HEK293 (cell line): ENCODE measurements around the gene DLG2.

ENCODE experiments used
- CTCF ChIA-PET: fragments of 350-600 bp; formaldehyde crosslinking; extraction: SDS; loops from one replicate; lab custom pipeline; 2021; ENCODE audit warnings: antibody characterized with exemption; lab: Yijun Ruan, JAX
- POLR2A ChIA-PET: fragments of 300-600 bp; formaldehyde crosslinking; extraction: SDS; loops from one replicate; lab custom pipeline; 2020; ENCODE audit warnings: antibody characterized with exemption, inconsistent platforms; lab: Yijun Ruan, JAX
- H3K27ac ChIP-seq: fragments of 200-500 bp; sonication (Bioruptor generic); 2 replicates; pipeline ENCODE4 v1.5.1; 2014; ENCODE audit warnings: low read depth, low read length, control low read depth, inconsistent platforms; ENCODE audit errors: extremely low read depth
- H3K36me3 ChIP-seq, 2 experiments: fragments of 200-500 bp in 1 of 2; sonication (Bioruptor generic) in 1 of 2; 1 replicate in 1 of 2; 2 replicates in 1 of 2; pipeline ENCODE4 v1.5.1; 2014 to 2017; ENCODE audit warnings: inconsistent platforms in 2 of 2, low read length in 2 of 2; ENCODE audit not compliant: control insufficient read depth in 2 of 2, insufficient read depth in 1 of 2
- H3K4me1 ChIP-seq: fragments of 200-500 bp; sonication (Bioruptor generic); 2 replicates; pipeline ENCODE4 v1.5.1; 2014; ENCODE audit warnings: mild to moderate bottlenecking, low read length, inconsistent platforms; ENCODE audit not compliant: control insufficient read depth, insufficient read depth
- H3K4me3 ChIP-seq: 2 replicates; pipeline ENCODE4 v1.5.1; 2011; ENCODE audit warnings: low read depth, mild to moderate bottlenecking, control low read depth, low read length, moderate library complexity
- H3K9me3 ChIP-seq: fragments of 200-500 bp; sonication (Bioruptor generic); 2 replicates; pipeline ENCODE4 v1.5.1; 2014; ENCODE audit warnings: low read depth, low read length, inconsistent platforms; ENCODE audit not compliant: control insufficient read depth, insufficient read depth
- FEZF1 ChIP-seq: fragments of 450-650 bp; formaldehyde crosslinking; IDR thresholded peaks from 2 replicates; pipeline ENCODE4 v1.5.1; 2016; ENCODE audit warnings: missing biosample characterization, missing genetic modification characterization
- GLIS1 ChIP-seq: fragments of 450-650 bp; formaldehyde crosslinking; IDR thresholded peaks from 2 replicates; pipeline ENCODE4 v1.5.1; 2016; ENCODE audit warnings: missing biosample characterization, missing genetic modification characterization
- SP3 ChIP-seq: fragments of 450-650 bp; formaldehyde crosslinking; IDR thresholded peaks from 2 replicates; pipeline ENCODE4 v1.5.1; 2016; ENCODE audit warnings: missing biosample characterization, missing genetic modification characterization
- ZBTB21 ChIP-seq: fragments of 450-650 bp; formaldehyde crosslinking; IDR thresholded peaks from 2 replicates; pipeline ENCODE4 v1.5.1; 2017; ENCODE audit warnings: missing biosample characterization, missing genetic modification characterization
- ZBTB7A ChIP-seq: fragments of 450-650 bp; formaldehyde crosslinking; IDR thresholded peaks from 2 replicates; pipeline ENCODE4 v1.5.1; 2016; ENCODE audit warnings: low read depth, missing biosample characterization, missing genetic modification characterization
- ZNF366 ChIP-seq: fragments of 450-650 bp; formaldehyde crosslinking; conservative IDR thresholded peaks from 2 replicates; pipeline ENCODE4 v1.5.1; 2016; ENCODE audit warnings: missing biosample characterization, missing genetic modification characterization
- ZNF571 ChIP-seq: fragments of 450-650 bp; formaldehyde crosslinking; IDR thresholded peaks from 2 replicates; pipeline ENCODE4 v1.5.0; 2017; ENCODE audit warnings: missing biosample characterization, missing genetic modification characterization
- ZNF623 ChIP-seq: fragments of 450-650 bp; formaldehyde crosslinking; IDR thresholded peaks from 2 replicates; pipeline ENCODE4 v1.5.1; 2016; ENCODE audit warnings: missing biosample characterization, missing genetic modification characterization
- ZNF747 ChIP-seq: fragments of 450-650 bp; formaldehyde crosslinking; IDR thresholded peaks from 2 replicates; pipeline ENCODE4 v1.5.1; 2016; ENCODE audit warnings: missing biosample characterization, missing genetic modification characterization
- ZNF791 ChIP-seq: fragments of 450-650 bp; formaldehyde crosslinking; IDR thresholded peaks from 2 replicates; pipeline ENCODE4 v1.5.1; 2016; ENCODE audit warnings: missing biosample characterization, missing genetic modification characterization
- TF ChIP-seq, protein P1 (sequence below): fragments of 450-650 bp; formaldehyde crosslinking; IDR thresholded peaks from 2 replicates; pipeline ENCODE4 v1.5.1; 2016; ENCODE audit warnings: missing biosample characterization, missing genetic modification characterization
- TF ChIP-seq, protein P2 (sequence below): fragments of 450-650 bp; formaldehyde crosslinking; IDR thresholded peaks from 2 replicates; pipeline ENCODE4 v1.5.1; 2016; ENCODE audit warnings: missing biosample characterization, missing genetic modification characterization
- TF ChIP-seq, protein P3 (sequence below): fragments of 450-650 bp; formaldehyde crosslinking; IDR thresholded peaks from 2 replicates; pipeline ENCODE4 v1.5.1; 2016; ENCODE audit warnings: missing biosample characterization, missing genetic modification characterization
- TF ChIP-seq, protein P4 (sequence below): fragments of 450-650 bp; formaldehyde crosslinking; IDR thresholded peaks from 2 replicates; pipeline ENCODE4 v1.5.1; 2017; ENCODE audit warnings: missing biosample characterization, missing genetic modification characterization
- TF ChIP-seq, protein P5 (sequence below): fragments of 450-650 bp; formaldehyde crosslinking; IDR thresholded peaks from 2 replicates; pipeline ENCODE4 v1.5.1; 2016; ENCODE audit warnings: missing biosample characterization, missing genetic modification characterization
- TF ChIP-seq, protein P6 (sequence below): fragments of 450-650 bp; formaldehyde crosslinking; IDR thresholded peaks from 2 replicates; pipeline ENCODE4 v1.5.1; 2016; ENCODE audit warnings: missing biosample characterization, missing genetic modification characterization, low read depth

The DLG2 gene

DNA sequence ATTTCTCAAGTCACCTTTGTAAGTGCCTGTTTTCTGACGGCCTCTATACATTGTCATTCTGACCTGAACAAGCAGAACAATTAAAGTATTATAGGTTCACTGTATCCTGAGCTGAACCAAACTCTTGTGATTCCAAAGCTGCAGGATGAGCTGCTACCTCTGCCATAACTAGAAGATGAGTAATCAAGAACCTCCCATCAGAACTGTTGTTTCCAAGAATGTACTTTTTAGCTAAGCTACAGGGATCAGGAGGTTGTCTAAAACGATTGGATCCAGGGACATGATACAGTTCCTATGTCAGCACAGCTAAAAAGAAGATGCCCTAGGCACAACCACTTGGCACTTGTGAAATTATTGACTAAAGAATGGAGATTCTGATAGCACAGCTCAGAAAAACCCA lies 2052.6 kb downstream of the DLG2 start:
- Histone ChIP-seq H3K9me3 (no peaks in the 10 kb centered on the region), H3K27ac (no peak overlapping the region), H3K4me1 (no peaks in the 10 kb centered on the region), H3K36me3 (no peaks in the 10 kb centered on the region), H3K4me3 (no peak overlapping the region)
- TF ChIP-seq ZNF623: no peak
- TF ChIP-seq ZNF791 (tag by site-specific recombination): no peak
- TF ChIP-seq, protein P1, sequence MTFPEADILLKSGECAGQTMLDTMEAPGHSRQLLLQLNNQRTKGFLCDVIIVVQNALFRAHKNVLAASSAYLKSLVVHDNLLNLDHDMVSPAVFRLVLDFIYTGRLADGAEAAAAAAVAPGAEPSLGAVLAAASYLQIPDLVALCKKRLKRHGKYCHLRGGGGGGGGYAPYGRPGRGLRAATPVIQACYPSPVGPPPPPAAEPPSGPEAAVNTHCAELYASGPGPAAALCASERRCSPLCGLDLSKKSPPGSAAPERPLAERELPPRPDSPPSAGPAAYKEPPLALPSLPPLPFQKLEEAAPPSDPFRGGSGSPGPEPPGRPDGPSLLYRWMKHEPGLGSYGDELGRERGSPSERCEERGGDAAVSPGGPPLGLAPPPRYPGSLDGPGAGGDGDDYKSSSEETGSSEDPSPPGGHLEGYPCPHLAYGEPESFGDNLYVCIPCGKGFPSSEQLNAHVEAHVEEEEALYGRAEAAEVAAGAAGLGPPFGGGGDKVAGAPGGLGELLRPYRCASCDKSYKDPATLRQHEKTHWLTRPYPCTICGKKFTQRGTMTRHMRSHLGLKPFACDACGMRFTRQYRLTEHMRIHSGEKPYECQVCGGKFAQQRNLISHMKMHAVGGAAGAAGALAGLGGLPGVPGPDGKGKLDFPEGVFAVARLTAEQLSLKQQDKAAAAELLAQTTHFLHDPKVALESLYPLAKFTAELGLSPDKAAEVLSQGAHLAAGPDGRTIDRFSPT (tag by site-specific recombination): no peak
- TF ChIP-seq ZBTB7A (tag by site-specific recombination): no peak
- no peak for TF ChIP-seq ZNF571 (tag by site-specific recombination)
- no peak for TF ChIP-seq GLIS1 (tag by site-specific recombination)
- TF ChIP-seq, protein P2, sequence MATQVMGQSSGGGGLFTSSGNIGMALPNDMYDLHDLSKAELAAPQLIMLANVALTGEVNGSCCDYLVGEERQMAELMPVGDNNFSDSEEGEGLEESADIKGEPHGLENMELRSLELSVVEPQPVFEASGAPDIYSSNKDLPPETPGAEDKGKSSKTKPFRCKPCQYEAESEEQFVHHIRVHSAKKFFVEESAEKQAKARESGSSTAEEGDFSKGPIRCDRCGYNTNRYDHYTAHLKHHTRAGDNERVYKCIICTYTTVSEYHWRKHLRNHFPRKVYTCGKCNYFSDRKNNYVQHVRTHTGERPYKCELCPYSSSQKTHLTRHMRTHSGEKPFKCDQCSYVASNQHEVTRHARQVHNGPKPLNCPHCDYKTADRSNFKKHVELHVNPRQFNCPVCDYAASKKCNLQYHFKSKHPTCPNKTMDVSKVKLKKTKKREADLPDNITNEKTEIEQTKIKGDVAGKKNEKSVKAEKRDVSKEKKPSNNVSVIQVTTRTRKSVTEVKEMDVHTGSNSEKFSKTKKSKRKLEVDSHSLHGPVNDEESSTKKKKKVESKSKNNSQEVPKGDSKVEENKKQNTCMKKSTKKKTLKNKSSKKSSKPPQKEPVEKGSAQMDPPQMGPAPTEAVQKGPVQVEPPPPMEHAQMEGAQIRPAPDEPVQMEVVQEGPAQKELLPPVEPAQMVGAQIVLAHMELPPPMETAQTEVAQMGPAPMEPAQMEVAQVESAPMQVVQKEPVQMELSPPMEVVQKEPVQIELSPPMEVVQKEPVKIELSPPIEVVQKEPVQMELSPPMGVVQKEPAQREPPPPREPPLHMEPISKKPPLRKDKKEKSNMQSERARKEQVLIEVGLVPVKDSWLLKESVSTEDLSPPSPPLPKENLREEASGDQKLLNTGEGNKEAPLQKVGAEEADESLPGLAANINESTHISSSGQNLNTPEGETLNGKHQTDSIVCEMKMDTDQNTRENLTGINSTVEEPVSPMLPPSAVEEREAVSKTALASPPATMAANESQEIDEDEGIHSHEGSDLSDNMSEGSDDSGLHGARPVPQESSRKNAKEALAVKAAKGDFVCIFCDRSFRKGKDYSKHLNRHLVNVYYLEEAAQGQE: no peak
- TF ChIP-seq, protein P3, sequence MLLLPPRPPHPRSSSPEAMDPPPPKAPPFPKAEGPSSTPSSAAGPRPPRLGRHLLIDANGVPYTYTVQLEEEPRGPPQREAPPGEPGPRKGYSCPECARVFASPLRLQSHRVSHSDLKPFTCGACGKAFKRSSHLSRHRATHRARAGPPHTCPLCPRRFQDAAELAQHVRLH (tag by site-specific recombination): no peak
- TF ChIP-seq ZNF366: no peak
- no peak for TF ChIP-seq ZBTB21 (tag by site-specific recombination)
- no peak for TF ChIP-seq FEZF1 (tag by site-specific recombination)
- no peak for TF ChIP-seq ZNF747 (tag by site-specific recombination)
- TF ChIP-seq, protein P4, sequence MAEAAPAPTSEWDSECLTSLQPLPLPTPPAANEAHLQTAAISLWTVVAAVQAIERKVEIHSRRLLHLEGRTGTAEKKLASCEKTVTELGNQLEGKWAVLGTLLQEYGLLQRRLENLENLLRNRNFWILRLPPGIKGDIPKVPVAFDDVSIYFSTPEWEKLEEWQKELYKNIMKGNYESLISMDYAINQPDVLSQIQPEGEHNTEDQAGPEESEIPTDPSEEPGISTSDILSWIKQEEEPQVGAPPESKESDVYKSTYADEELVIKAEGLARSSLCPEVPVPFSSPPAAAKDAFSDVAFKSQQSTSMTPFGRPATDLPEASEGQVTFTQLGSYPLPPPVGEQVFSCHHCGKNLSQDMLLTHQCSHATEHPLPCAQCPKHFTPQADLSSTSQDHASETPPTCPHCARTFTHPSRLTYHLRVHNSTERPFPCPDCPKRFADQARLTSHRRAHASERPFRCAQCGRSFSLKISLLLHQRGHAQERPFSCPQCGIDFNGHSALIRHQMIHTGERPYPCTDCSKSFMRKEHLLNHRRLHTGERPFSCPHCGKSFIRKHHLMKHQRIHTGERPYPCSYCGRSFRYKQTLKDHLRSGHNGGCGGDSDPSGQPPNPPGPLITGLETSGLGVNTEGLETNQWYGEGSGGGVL (tag by site-specific recombination): no peak
- TF ChIP-seq, protein P5, sequence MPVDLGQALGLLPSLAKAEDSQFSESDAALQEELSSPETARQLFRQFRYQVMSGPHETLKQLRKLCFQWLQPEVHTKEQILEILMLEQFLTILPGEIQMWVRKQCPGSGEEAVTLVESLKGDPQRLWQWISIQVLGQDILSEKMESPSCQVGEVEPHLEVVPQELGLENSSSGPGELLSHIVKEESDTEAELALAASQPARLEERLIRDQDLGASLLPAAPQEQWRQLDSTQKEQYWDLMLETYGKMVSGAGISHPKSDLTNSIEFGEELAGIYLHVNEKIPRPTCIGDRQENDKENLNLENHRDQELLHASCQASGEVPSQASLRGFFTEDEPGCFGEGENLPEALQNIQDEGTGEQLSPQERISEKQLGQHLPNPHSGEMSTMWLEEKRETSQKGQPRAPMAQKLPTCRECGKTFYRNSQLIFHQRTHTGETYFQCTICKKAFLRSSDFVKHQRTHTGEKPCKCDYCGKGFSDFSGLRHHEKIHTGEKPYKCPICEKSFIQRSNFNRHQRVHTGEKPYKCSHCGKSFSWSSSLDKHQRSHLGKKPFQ (tag by site-specific recombination): no peak
- TF ChIP-seq, protein P6, sequence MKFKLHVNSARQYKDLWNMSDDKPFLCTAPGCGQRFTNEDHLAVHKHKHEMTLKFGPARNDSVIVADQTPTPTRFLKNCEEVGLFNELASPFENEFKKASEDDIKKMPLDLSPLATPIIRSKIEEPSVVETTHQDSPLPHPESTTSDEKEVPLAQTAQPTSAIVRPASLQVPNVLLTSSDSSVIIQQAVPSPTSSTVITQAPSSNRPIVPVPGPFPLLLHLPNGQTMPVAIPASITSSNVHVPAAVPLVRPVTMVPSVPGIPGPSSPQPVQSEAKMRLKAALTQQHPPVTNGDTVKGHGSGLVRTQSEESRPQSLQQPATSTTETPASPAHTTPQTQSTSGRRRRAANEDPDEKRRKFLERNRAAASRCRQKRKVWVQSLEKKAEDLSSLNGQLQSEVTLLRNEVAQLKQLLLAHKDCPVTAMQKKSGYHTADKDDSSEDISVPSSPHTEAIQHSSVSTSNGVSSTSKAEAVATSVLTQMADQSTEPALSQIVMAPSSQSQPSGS (tag by site-specific recombination): no peak
- no peak for TF ChIP-seq SP3 (tag by site-specific recombination)
- ChIA-PET POLR2A (no interaction called here), CTCF (interaction anchor here (0.6 to 1.0 kb wide), 3 partner anchors 13 to 707 kb away, joined by 3 to 5 read pairs (median 5); no protein-coding TSS in a partner anchor)
